WI38 (cell line): ENCODE measurements around the gene MAPK1.
"Not testable (repeated sequence)": the region's sequence is repeated elsewhere in the genome, so short reads cannot be mapped to it uniquely, and the experiment has no call there.

Experiments used
- H3K4me3 ChIP-seq: 2 replicates; pipeline ENCODE4 v1.5.1; 2011; ENCODE audit warnings: low read depth, mild to moderate bottlenecking, control low read depth, low read length
- TF ChIP-seq, protein P1 (sequence below): IDR thresholded peaks from 2 replicates; pipeline ENCODE4 v1.5.1; 2012; ENCODE audit warnings: low read depth, mild to moderate bottlenecking, control low read depth, low read length

MAPK1 gene

GRCh38 chr22:21803811-21804249, 63.6 kb downstream of the MAPK1 start:
- H3K4me3 ChIP-seq, result no peak overlapping the region
- TF ChIP-seq, protein P1, sequence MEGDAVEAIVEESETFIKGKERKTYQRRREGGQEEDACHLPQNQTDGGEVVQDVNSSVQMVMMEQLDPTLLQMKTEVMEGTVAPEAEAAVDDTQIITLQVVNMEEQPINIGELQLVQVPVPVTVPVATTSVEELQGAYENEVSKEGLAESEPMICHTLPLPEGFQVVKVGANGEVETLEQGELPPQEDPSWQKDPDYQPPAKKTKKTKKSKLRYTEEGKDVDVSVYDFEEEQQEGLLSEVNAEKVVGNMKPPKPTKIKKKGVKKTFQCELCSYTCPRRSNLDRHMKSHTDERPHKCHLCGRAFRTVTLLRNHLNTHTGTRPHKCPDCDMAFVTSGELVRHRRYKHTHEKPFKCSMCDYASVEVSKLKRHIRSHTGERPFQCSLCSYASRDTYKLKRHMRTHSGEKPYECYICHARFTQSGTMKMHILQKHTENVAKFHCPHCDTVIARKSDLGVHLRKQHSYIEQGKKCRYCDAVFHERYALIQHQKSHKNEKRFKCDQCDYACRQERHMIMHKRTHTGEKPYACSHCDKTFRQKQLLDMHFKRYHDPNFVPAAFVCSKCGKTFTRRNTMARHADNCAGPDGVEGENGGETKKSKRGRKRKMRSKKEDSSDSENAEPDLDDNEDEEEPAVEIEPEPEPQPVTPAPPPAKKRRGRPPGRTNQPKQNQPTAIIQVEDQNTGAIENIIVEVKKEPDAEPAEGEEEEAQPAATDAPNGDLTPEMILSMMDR, result no peak

GRCh38 chr22:21802673-21803072, 64.8 kb downstream of the MAPK1 start:
- no peak overlapping the region for H3K4me3 ChIP-seq
- TF ChIP-seq, protein P1, result no peak

DNA sequence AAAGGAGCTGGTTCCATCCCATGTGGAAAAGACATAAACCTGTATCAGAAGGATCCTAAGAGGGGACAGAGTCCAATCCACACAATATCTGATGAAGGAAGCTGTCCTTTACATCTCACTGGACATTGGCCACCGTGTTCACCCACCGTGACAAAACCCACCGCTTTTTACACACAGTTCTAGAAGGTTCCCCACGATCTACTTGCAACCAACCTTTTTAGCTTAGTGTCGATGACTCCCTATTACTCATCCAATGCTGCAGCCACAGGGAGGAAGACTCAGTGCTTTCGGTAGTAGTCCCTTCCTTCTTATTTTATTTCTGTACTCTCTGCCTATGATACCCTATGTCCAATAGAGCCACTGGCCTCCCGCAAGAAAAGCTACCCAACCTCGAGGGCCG, 65.4 kb downstream of the MAPK1 start:
- TF ChIP-seq, protein P1, result no peak
- no peak overlapping the region for H3K4me3 ChIP-seq

DNA sequence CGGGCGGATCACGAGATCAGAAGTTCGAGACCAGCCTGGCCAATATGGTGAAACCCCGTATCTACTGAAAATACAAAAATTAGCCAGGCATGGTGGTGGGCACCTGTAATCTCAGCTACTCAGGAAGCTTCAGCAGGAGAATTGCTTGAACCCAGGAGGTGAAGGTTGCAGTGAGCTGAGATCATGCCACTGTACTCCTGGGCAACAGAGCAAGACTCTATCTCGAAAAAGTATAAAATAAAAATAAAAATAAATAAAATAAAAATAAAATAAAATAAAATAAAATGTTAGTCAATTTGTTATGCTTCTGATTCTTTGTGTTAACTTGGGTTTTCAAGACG, 66.2 kb downstream of the MAPK1 start:
- H3K4me3 ChIP-seq, result not testable (repeated sequence)

GRCh38 chr22:21800552-21801303, 66.7 kb downstream of the MAPK1 start:
- TF ChIP-seq, protein P1, result no peak
- no peak overlapping the region for H3K4me3 ChIP-seq

DNA sequence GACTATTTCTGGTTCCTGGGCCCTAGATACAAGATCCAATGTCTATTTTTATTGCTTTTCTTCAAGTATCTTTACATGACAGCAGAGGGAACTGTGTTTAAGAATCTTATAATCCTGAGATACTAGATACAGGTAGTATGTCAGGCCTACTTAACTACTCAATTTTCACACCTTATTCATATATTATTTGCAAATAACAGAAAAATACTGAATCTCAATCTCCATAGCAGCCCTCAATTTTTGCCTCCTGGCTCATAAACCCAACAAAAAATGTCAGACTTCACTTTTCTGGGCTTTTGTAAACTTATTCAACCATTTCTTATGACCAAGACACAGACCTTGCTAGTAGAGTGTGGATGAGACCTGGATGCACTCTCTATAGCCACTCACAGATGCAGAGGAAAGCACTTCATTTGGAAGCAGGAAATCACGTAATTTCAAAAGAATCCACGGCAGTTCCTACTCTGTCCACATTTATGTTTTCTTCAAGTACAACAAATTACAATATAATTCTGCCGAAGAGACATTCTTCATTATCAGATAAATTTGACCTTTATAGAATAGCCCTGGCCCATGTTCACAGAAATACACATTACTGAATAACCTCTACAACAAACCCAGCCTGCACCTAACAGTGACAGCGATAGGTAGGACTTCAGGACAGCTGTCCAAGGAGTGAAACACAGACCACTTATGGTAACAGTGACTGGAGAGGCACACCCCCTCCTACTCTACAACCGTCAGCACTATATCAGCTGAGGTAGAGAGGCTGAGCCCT, 69.8 kb downstream of the MAPK1 start:
- no peak overlapping the region for H3K4me3 ChIP-seq
- TF ChIP-seq, protein P1, result no peak

GRCh38 chr22:21796863-21797262, 70.6 kb downstream of the MAPK1 start:
- H3K4me3 ChIP-seq, result no peak overlapping the region
- TF ChIP-seq, protein P1, result no peak
